ENCODE data around the gene SUSD3.

The SUSD3 gene

GRCh38 chr9:93030642-93031628, 27.6 kb upstream of the SUSD3 start:
- TF ChIP-seq CEBPB (IDR thresholded peaks at IDR 0.05) = no peak
- no peak for TF ChIP-seq RAD21 (IDR thresholded peaks at IDR 0.05; ENCODE audit: low read depth)
- no peak for TF ChIP-seq ZBTB7A (IDR thresholded peaks at IDR 0.05; ENCODE audit: low read depth)
- no peak for TF ChIP-seq EGR1 (IDR thresholded peaks at IDR 0.05)
- TF ChIP-seq FOXM1 (IDR thresholded peaks at IDR 0.05; ENCODE audit: borderline replicate concordance, low read depth) = no peak
- TF ChIP-seq CREB1 (IDR thresholded peaks at IDR 0.05; ENCODE audit: low read depth) = no peak
- TF ChIP-seq, protein P1, sequence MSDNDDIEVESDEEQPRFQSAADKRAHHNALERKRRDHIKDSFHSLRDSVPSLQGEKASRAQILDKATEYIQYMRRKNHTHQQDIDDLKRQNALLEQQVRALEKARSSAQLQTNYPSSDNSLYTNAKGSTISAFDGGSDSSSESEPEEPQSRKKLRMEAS (IDR thresholded peaks at IDR 0.05) = no peak
- TF ChIP-seq TEAD4 (IDR thresholded peaks at IDR 0.05) = no peak
- TF ChIP-seq TCF12 (IDR thresholded peaks at IDR 0.05; ENCODE audit: low read depth) = no peak
- no peak for TF ChIP-seq EP300 (IDR thresholded peaks at IDR 0.05; ENCODE audit: borderline replicate concordance)
- TF ChIP-seq NFIC (IDR thresholded peaks at IDR 0.05) = no peak
- TF ChIP-seq TAF1 (IDR thresholded peaks at IDR 0.05; ENCODE audit: low read depth) = no peak
- TF ChIP-seq, protein P2, sequence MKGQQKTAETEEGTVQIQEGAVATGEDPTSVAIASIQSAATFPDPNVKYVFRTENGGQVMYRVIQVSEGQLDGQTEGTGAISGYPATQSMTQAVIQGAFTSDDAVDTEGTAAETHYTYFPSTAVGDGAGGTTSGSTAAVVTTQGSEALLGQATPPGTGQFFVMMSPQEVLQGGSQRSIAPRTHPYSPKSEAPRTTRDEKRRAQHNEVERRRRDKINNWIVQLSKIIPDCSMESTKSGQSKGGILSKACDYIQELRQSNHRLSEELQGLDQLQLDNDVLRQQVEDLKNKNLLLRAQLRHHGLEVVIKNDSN (IDR thresholded peaks at IDR 0.05) = no peak
- TF ChIP-seq, protein P3, sequence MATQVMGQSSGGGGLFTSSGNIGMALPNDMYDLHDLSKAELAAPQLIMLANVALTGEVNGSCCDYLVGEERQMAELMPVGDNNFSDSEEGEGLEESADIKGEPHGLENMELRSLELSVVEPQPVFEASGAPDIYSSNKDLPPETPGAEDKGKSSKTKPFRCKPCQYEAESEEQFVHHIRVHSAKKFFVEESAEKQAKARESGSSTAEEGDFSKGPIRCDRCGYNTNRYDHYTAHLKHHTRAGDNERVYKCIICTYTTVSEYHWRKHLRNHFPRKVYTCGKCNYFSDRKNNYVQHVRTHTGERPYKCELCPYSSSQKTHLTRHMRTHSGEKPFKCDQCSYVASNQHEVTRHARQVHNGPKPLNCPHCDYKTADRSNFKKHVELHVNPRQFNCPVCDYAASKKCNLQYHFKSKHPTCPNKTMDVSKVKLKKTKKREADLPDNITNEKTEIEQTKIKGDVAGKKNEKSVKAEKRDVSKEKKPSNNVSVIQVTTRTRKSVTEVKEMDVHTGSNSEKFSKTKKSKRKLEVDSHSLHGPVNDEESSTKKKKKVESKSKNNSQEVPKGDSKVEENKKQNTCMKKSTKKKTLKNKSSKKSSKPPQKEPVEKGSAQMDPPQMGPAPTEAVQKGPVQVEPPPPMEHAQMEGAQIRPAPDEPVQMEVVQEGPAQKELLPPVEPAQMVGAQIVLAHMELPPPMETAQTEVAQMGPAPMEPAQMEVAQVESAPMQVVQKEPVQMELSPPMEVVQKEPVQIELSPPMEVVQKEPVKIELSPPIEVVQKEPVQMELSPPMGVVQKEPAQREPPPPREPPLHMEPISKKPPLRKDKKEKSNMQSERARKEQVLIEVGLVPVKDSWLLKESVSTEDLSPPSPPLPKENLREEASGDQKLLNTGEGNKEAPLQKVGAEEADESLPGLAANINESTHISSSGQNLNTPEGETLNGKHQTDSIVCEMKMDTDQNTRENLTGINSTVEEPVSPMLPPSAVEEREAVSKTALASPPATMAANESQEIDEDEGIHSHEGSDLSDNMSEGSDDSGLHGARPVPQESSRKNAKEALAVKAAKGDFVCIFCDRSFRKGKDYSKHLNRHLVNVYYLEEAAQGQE (IDR thresholded peaks at IDR 0.05; ENCODE audit: low read depth) = no peak
- no peak for TF ChIP-seq YY1 (IDR thresholded peaks at IDR 0.05; ENCODE audit: low read depth)

- peak; percentile 46; the same call in 1 of the 2 replicates for TF ChIP-seq TEAD4 (IDR thresholded peaks at IDR 0.05)
- TF ChIP-seq, protein P1 (IDR thresholded peaks at IDR 0.05) = no peak
Measured at GRCh38 chr9:93031629-93032430, 26.7 kb upstream of the SUSD3 start.

DNA sequence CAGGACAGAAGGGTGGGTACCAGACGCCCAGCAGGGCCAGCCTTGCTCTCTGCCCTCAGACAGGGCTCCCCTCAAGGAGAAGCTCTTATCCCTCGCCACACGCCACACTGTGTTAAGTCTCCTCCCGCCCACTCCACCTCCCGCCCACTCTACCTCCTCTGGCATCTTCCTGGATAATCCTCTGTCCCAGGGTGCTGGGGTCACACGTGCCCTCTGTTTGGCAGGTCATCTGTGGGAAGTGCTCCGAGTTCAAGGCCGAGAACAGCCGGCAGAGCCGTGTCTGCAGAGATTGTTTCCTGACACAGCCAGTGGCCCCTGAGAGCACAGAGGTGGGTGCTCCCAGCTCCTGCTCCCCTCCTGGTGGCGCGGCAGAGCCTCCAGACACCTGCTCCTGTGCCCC, 26.0 kb upstream of the SUSD3 start:
- TF ChIP-seq NFIC (IDR thresholded peaks at IDR 0.05) = no peak
- TF ChIP-seq EP300 (IDR thresholded peaks at IDR 0.05; ENCODE audit: borderline replicate concordance) = no peak
- no peak for TF ChIP-seq TEAD4 (IDR thresholded peaks at IDR 0.05)
- TF ChIP-seq YY1 (IDR thresholded peaks at IDR 0.05; ENCODE audit: low read depth) = no peak
- TF ChIP-seq ZBTB7A (IDR thresholded peaks at IDR 0.05; ENCODE audit: low read depth) = no peak
- TF ChIP-seq FOXM1 (IDR thresholded peaks at IDR 0.05; ENCODE audit: borderline replicate concordance, low read depth) = no peak
- TF ChIP-seq CEBPB (IDR thresholded peaks at IDR 0.05) = no peak
- no peak for TF ChIP-seq RAD21 (IDR thresholded peaks at IDR 0.05; ENCODE audit: low read depth)

DNA sequence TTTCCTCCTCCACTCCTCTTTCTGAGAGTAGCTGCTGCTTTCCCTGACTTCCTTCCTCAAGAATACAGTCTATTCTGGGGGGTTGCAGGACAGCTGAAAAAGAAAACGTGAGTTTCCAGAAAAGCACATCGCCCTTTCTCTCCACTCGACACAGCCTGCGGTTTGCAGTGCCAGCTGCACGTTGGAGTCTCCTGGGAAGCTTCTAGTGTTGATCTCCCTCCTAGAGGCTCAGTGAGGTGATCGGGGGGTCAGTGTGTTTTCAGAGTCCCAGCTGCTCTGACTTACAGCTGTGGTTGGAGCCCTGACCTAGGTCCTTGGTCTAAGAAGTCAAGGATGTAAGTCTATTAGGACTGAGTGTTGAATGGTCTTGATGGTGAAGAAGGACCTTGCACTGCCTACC, 25.0 kb upstream of the SUSD3 start:
- TF ChIP-seq TEAD4 (IDR thresholded peaks at IDR 0.05) (no peak), RAD21 (IDR thresholded peaks at IDR 0.05; ENCODE audit: low read depth) (no peak), CREB1 (IDR thresholded peaks at IDR 0.05; ENCODE audit: low read depth) (no peak), ZBTB7A (IDR thresholded peaks at IDR 0.05; ENCODE audit: low read depth) (no peak), CEBPB (IDR thresholded peaks at IDR 0.05) (no peak), EP300 (IDR thresholded peaks at IDR 0.05; ENCODE audit: borderline replicate concordance) (no peak)
- TF ChIP-seq, protein P3 (IDR thresholded peaks at IDR 0.05; ENCODE audit: low read depth) = no peak
- TF ChIP-seq, protein P1 (IDR thresholded peaks at IDR 0.05) = no peak
- TF ChIP-seq, protein P2 (IDR thresholded peaks at IDR 0.05) = no peak

DNA sequence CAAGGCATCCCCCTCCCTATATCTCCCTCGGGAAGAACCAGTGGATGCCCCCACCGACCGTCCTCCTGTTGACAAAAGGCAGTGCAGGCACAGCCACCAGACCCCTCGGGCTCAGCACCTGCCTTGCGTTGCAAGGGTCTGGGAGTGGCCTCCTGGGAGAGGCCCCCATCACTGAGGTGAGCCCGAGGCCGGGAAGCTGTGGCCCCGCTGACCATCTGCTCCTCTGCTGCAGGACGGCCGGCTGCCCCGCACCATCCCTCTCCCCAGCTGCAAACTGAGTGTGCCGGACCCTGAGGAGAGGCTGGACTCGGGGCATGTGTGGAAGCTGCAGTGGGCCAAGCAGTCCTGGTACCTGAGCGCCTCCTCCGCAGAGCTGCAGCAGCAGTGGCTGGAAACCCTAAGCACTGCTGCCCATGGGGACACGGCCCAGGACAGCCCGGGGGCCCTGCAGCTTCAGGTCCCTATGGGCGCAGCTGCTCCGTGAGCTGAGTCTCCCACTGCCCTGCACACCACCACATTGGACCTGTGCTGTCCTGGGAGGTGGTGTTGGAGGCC, 23.3 kb upstream of the SUSD3 start:
- TF ChIP-seq EGR1 (IDR thresholded peaks at IDR 0.05) (no peak), RAD21 (IDR thresholded peaks at IDR 0.05; ENCODE audit: low read depth) (no peak), EP300 (IDR thresholded peaks at IDR 0.05; ENCODE audit: borderline replicate concordance) (no peak), TCF12 (IDR thresholded peaks at IDR 0.05; ENCODE audit: low read depth) (no peak), NFIC (IDR thresholded peaks at IDR 0.05) (no peak), TAF1 (IDR thresholded peaks at IDR 0.05; ENCODE audit: low read depth) (no peak)
- TF ChIP-seq, protein P2 (IDR thresholded peaks at IDR 0.05) = no peak
- TF ChIP-seq, protein P3 (IDR thresholded peaks at IDR 0.05; ENCODE audit: low read depth) = no peak
